PC-9 (cell line): ENCODE measurements around the gene CEP112. TPM values are rescaled to one million over a fixed set of nuclear protein-coding genes. Genes with fewer than 3 reads are reported as not detected.

ENCODE experiments used
- BruUV-seq: library from RNA; stranded (reverse); fragments of 400-500 nt; replicated peaks from 2 replicates; lab custom pipeline; 2021; lab: Mats Ljungman, UMichigan
- CTCF ChIA-PET: fragments of 300-600 bp; sonication (Branson Sonifier 250); formaldehyde crosslinking; loops from one replicate; lab custom pipeline; 2022; ENCODE audit warnings: antibody characterized with exemption; lab: Charles Lee
- POLR2A ChIA-PET: fragments of 300-600 bp; sonication (Branson Sonifier 250); formaldehyde crosslinking; loops from one replicate; lab custom pipeline; 2022; ENCODE audit warnings: antibody characterized with exemption; ENCODE audit not compliant: unreplicated experiment; lab: Charles Lee
- DNase-seq, 2 experiments: peaks; one replicate each; pipeline versions ENCODE4 v3.0.0 to v3.0.0-alpha.2; 2015 to 2022; ENCODE audit warnings: mixed read lengths in 1 of 2
- H2AFZ ChIP-seq: fragments of 200-600 bp; sonication (generic); 2 replicates; pipeline ENCODE4 v1.8.1; 2017; ENCODE audit warnings: antibody characterized with exemption
- H3F3A ChIP-seq: fragments of 200-600 bp; sonication (generic); 2 replicates; pipeline ENCODE4 v1.8.1; 2017; ENCODE audit warnings: antibody characterized with exemption, mild to moderate bottlenecking, low read depth; ENCODE audit not compliant: insufficient read depth
- H3K27ac ChIP-seq: fragments of 200-600 bp; sonication (generic); 2 replicates; pipeline ENCODE4 v1.6.1; 2016; ENCODE audit warnings: mixed run types
- H3K27me3 ChIP-seq: fragments of 200-600 bp; sonication (generic); 2 replicates; pipeline ENCODE4 v1.6.1; 2016; ENCODE audit warnings: low read depth, mixed run types; ENCODE audit not compliant: insufficient read depth
- H3K36me3 ChIP-seq: fragments of 200-600 bp; sonication (generic); 2 replicates; pipeline ENCODE4 v1.6.1; 2016; ENCODE audit warnings: low read depth, mixed run types
- H3K4me1 ChIP-seq: fragments of 200-600 bp; sonication (generic); replicated peaks from 2 replicates; pipeline ENCODE4 v1.6.1; 2016; ENCODE audit warnings: mixed run types; ENCODE audit not compliant: insufficient read depth
- H3K4me2 ChIP-seq: fragments of 200-600 bp; sonication (generic); 2 replicates; pipeline ENCODE4 v1.6.1; 2017; ENCODE audit warnings: mixed run types
- H3K4me3 ChIP-seq: fragments of 200-600 bp; sonication (generic); 2 replicates; pipeline ENCODE4 v1.6.1; 2016; ENCODE audit warnings: mixed run types
- H3K79me2 ChIP-seq: fragments of 200-600 bp; sonication (generic); 2 replicates; pipeline ENCODE4 v1.6.1; 2017; ENCODE audit warnings: low read depth, mixed run types
- H3K9me2 ChIP-seq: fragments of 200-600 bp; sonication (generic); 2 replicates; pipeline ENCODE4 v1.8.1; 2017; ENCODE audit warnings: mild to moderate bottlenecking; ENCODE audit not compliant: insufficient read depth
- H3K9me3 ChIP-seq: fragments of 200-600 bp; sonication (generic); 2 replicates; pipeline ENCODE4 v1.8.1; 2016; ENCODE audit warnings: low read depth; ENCODE audit not compliant: insufficient read depth
- H4K20me1 ChIP-seq: fragments of 200-600 bp; sonication (generic); 2 replicates; pipeline ENCODE4 v1.8.1; 2017; ENCODE audit not compliant: insufficient read depth
- CTCF ChIP-seq: fragments of 200-600 bp; sonication (generic); conservative IDR thresholded peaks from 2 replicates; pipeline ENCODE4 v1.6.1; 2017; ENCODE audit warnings: mixed run types, antibody characterized with exemption, mild to moderate bottlenecking, moderate library complexity
- EZH2 ChIP-seq: fragments of 200-600 bp; sonication (generic); IDR thresholded peaks from 2 replicates; pipeline ENCODE4 v1.8.0; 2017; ENCODE audit warnings: antibody characterized with exemption, low read depth
- intact Hi-C: fragments of 100-400 bp; cut with micrococcal nuclease; formaldehyde crosslinking; loops from one replicate; pipeline ENCODE4 v1.10.0; 2022; ENCODE audit not compliant: unreplicated experiment
- total RNA-seq: library from RNA; stranded (reverse); gene quantifications from 2 replicates; pipeline ENCODE4 v1.2.3, GENCODE V29; 2021

The CEP112 gene
- total RNA-seq, 1 experiment from 2014 or later: 4.3 TPM

- Histone ChIP-seq H3K4me1 (peaks cover 7% of the 10 kb centered on the region; the same call in 1 of the 2 replicates), H3K9me3 (no peaks in the 10 kb centered on the region), H3K4me2 (no peak overlapping the region), H3K27ac (no peak overlapping the region), H3K79me2 (no peaks in the 10 kb centered on the region), H3K36me3 (no peaks in the 10 kb centered on the region), H3K4me3 (no peak overlapping the region), H3F3A (no peaks in the 10 kb centered on the region), H2AFZ (no peak overlapping the region), H3K27me3 (no peaks in the 10 kb centered on the region), H3K9me2 (no peaks in the 10 kb centered on the region), H4K20me1 (no peaks in the 10 kb centered on the region)
- ChIA-PET CTCF (no interaction called here), POLR2A (interaction anchor here (0.6 kb wide), 1 partner anchor 33 kb away, joined by 4 read pairs; no protein-coding TSS in a partner anchor)
- no peak for TF ChIP-seq EZH2
- TF ChIP-seq CTCF: no peak
- BruUV-seq: no TSS peak
- DNase-seq: no peak
- intact Hi-C loops: no loop called here
Measured at GRCh38 chr17:65771704-65772103, 420.2 kb downstream of the CEP112 start.

- BruUV-seq: no TSS peak
- Histone ChIP-seq H4K20me1 (no peaks in the 10 kb centered on the region), H3F3A (no peaks in the 10 kb centered on the region), H3K27me3 (no peaks in the 10 kb centered on the region), H3K9me2 (no peaks in the 10 kb centered on the region), H2AFZ (no peak overlapping the region), H3K36me3 (no peaks in the 10 kb centered on the region), H3K9me3 (no peaks in the 10 kb centered on the region), H3K79me2 (no peaks in the 10 kb centered on the region), H3K4me3 (no peak overlapping the region), H3K27ac (no peak overlapping the region), H3K4me2 (no peak overlapping the region), H3K4me1 (no peaks in the 10 kb centered on the region)
- ChIA-PET POLR2A (no interaction called here), CTCF (no interaction called here)
- intact Hi-C loops: no loop called here
- no peak for DNase-seq
- TF ChIP-seq EZH2: no peak
- TF ChIP-seq CTCF: no peak
Measured at GRCh38 chr17:65763786-65764185, 428.1 kb downstream of the CEP112 start.

DNA sequence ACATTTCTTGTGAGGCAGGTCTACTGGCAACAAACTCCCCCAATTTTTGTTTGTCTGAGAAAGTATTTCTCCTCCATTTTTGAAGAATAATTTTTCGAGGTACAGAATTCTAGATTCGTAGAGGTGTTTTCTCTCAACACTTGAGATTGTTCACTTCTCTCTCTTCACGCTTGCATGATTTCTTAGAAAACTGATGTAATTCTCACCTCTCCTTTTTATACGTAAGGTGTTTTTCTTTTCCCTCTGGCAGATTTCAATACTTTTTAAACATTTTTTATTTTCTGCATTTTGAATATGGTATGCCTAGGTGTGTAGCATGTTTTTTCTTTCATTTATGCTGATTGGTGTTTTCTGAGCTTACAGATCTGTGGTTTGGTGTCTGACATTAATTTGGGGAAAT, 429.0 kb downstream of the CEP112 start:
- H3K27me3 ChIP-seq: no peaks in the 10 kb centered on the region
- H3K27ac ChIP-seq: no peak overlapping the region
- H3K4me2 ChIP-seq: no peak overlapping the region
- no peak for TF ChIP-seq CTCF
- no peak for TF ChIP-seq EZH2
- H2AFZ ChIP-seq: no peak overlapping the region
- BruUV-seq: no TSS peak
- ChIA-PET CTCF (no interaction called here), POLR2A (no interaction called here)
- no peak for DNase-seq
- no peaks in the 10 kb centered on the region for H3K4me1 ChIP-seq
- no peaks in the 10 kb centered on the region for H3K36me3 ChIP-seq
- intact Hi-C loops: no loop called here
- H3K4me3 ChIP-seq: no peak overlapping the region
- H3K9me2 ChIP-seq: no peaks in the 10 kb centered on the region
- no peaks in the 10 kb centered on the region for H4K20me1 ChIP-seq
- no peaks in the 10 kb centered on the region for H3K9me3 ChIP-seq
- no peaks in the 10 kb centered on the region for H3F3A ChIP-seq
- H3K79me2 ChIP-seq: no peaks in the 10 kb centered on the region
